GM19351 (cell line): Measurements from ENCODE around the gene LAMA3.

Source experiments
- ATAC-seq: cut with Tn5 transposase; IDR thresholded peaks from one replicate; pipeline ENCODE4 v1.9.1; 2021; ENCODE audit warnings: mild to moderate bottlenecking, moderate library complexity; ENCODE audit not compliant: unreplicated experiment

LAMA3 gene

DNA sequence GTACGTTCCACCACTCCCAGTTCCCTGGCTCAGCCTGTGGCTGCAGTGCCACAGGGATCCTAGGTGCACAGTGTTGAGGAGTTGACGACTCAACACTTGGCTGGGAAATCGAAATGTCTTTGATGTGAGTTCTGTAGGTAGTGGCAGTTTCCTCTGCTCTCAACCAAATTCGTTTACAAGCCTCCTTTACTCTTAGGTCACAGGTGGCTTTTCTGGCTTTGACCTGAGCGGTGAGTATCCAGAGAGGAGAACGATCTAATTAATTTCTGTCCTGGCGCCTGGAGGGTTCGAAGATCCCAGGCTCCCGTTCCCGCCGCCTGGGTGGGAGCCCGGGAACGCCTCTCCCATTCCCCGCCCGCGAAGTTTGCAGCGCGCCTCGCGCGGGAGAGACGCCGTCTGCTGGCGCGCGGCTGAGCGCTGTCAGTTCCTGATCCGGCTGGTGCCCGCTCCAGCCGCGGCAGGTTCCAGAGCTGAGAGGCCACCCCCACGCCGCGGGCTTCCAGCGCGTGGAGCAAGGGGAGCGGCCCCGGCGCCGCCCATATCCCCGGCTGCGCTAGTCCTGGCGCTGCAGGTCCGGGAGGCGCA, at the start of gene LAMA3:
Gene LAMA3 (plus strand): TSS at position 423 of the 585 bp plus-strand sequence. CDS start 231 bp downstream, outside the sequence.
- no peak for ATAC-seq

DNA sequence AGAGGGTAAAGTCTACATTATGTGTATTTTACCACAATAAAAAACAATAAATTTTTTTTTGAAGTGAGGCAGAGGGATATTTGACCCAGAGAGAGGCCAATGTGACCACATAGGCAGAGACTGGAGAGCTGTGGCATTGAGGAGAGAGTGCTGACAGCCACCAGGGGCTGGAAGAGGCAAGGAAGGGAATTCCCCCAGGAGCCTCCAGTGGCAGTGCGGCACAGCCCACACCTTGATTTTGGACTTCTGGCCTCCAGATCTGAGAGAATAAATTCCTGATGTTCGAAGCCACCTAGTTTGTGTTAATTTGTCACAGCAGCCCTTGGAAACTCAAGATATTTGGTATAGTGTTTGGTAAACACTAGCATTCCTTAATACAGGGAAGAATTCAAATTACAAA, 49.2 kb upstream of the LAMA3 start:
- no peak for ATAC-seq

- ATAC-seq, result no peak
Observed at GRCh38 chr18:23641143-23641720, 48.0 kb upstream of the LAMA3 start.

DNA sequence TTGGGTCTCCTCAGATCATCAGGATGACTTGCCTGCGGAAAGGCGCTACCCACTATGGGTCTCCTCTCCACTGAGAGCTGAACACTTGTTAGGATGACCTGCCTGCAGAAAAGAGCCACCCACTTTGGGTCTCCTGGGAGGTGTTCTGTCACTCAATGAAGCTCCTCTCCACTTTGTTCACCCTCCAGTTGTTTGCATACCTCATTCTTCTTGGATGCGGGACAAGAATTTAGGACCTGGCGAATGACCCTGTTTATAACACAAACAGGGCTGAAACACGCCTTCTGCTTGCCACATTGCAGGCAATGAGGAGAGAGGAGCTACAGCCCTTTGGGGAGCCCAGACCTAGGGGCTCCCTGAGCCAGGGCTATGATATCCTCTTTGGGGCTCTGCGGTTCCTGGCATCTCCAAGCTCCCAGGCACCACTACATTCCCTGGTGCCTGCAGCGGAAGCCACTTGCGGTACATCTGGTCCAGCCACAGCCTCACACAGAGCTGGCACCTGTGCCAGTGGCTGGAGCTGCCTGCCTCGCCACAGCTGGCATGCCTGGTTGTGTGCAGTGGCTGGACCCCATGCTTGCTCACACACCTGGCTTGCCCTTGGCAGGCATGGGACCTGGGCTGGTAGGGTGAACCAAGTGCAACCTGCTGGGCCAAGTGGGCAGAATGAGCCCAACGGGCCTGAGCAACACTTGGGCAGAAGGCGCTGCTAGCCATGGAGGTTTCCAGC, 47.2 kb upstream of the LAMA3 start:
- no peak for ATAC-seq

- no peak for ATAC-seq
Observed at GRCh38 chr18:23643815-23644490, 45.3 kb upstream of the LAMA3 start.

DNA sequence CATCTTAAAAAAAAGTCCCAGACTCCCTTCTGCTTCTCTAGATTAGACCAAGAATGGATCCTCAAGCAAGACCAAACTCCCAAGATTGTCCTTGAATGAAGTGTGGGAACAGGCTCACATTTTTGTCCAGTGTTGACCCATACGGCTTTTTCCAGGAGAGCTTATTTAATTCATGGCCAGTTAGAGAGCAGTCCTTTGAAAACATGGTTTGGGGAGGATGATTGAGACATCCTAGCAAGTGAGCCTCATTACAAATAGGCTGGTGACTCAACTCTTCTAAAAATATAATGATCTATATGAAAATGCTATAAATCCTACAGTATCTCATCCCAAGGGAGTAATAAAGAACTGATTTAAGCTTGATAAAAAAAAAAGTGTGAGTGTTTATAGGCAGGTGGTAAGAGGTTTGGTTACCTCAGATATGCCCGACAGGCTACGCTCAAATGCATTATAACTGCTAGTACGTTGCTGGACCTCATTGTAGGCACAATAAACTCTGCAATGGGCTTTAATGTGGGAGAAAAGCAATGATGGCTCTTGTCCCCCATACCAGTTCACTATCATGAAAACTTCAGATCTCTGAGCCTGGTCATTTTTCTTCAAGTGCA, 43.6 kb upstream of the LAMA3 start:
- no peak for ATAC-seq

DNA sequence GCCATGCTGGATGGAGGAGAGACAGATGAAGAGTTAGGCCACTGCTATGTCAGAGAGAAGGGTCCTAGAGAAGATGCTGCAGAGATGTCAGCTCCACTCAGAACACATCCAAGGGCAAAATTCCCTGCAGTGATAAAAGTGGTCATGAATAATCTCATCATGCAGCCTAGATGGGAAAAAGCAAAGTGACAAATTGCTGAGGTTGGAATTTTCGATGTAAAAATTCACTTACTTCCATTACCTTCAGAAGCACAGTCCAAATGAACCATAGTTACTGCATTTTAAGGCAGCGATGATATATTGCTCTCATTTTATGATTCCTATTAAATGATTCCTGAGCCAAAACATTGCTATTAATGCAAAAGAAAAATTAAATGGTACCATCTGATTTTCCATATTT, 43.0 kb upstream of the LAMA3 start:
- no peak for ATAC-seq

DNA sequence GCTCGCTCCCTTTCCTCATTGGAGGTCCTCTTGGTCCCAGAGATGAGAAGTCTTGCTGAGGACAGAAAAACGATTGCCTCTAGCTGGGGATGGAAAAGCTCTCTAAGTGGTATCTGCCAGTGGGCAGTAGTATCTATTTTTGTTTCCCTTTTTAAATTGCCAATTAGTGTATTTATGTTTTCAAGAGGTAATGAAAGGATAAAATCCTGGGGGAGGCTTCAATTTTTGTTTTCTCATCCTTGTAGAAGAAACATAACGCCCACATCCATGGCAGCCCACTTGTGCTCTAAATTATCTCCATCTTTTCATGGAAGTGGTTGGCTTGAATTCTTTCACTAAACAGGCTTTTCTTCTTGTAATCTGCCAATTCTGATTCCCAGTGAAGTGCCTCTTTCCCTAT, 40.8 kb upstream of the LAMA3 start:
- no peak for ATAC-seq

DNA sequence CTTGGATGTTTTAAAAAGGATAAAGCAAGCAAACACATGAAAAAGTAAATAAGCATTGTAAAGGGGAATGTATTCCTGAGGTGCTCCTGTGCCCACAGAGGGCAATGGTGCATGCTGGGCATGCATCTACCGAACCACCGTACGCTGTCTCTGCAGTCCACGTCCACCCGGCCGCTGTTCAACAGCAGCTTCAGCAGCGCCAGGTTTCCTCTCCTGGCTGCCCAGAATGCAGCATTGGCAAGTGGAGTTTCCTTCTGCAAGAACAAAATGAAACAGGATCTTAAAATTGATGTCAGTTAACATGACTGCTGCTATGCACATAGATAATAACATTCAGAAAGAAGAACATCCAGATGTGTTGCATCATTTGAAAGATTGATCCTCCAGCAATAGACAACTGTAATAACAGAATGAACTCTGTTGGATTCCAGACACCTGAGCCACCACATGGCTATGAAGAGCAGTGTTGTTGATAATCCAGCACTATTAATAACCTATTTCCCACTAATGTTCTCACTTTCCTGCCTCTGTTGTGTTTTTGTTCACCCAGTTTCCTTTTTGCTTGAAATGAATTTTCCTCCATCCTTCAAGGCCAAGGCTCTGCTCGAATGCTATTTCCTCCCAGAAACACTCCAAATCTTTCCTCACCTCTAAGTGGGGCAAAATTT, 40.2 kb upstream of the LAMA3 start:
- no peak for ATAC-seq

DNA sequence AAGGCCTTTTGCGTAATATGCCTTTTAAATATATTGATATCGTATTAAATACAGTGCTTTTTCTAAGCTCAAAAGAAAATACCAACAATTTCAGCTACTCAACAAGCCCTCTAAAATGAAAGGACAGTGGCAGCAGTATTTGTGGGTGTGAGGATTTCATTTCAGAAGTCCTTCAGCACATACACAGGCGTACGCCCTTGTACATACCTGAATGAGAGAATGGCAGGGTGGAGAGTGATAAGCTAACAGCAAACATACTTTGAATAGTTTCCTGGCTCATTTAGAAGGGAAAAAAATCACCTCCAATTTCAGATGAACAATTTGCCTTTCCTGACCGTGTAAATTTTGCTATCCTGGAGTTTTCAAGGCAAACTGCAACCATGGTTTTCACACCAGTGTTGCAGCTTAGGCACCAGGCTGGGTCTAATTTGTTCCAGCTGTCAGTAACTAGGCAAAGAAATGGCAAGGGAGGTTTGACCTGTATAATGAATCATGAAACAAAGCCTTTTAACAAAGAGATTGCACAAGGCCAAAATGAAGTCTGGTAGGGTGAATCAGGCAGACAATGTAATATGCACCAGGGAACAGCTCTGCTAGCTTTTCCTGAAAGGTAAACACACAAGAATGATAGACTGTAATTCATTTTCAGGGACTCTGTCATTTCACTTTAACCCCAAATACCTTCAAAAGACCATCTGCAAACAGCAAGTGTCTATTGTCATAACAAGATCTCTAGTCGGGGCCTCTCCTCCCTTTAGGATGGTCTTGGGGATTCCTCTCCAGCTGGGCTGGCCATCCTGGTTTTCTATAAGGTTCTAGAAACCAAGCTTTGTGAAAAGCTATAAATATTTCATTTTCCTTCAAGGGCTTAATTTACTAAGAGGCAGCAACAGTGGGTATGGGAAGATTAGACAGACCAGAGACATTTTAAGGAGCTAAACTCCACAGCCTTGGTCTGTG, 38.0 kb upstream of the LAMA3 start:
- no peak for ATAC-seq

- no peak for ATAC-seq
Observed at GRCh38 chr18:23652232-23652631, 37.0 kb upstream of the LAMA3 start.

GRCh38 chr18:23658285-23658684, 31.0 kb upstream of the LAMA3 start:
- ATAC-seq, result no peak

- no peak for ATAC-seq
Observed at GRCh38 chr18:23661735-23662308, 27.4 kb upstream of the LAMA3 start.

DNA sequence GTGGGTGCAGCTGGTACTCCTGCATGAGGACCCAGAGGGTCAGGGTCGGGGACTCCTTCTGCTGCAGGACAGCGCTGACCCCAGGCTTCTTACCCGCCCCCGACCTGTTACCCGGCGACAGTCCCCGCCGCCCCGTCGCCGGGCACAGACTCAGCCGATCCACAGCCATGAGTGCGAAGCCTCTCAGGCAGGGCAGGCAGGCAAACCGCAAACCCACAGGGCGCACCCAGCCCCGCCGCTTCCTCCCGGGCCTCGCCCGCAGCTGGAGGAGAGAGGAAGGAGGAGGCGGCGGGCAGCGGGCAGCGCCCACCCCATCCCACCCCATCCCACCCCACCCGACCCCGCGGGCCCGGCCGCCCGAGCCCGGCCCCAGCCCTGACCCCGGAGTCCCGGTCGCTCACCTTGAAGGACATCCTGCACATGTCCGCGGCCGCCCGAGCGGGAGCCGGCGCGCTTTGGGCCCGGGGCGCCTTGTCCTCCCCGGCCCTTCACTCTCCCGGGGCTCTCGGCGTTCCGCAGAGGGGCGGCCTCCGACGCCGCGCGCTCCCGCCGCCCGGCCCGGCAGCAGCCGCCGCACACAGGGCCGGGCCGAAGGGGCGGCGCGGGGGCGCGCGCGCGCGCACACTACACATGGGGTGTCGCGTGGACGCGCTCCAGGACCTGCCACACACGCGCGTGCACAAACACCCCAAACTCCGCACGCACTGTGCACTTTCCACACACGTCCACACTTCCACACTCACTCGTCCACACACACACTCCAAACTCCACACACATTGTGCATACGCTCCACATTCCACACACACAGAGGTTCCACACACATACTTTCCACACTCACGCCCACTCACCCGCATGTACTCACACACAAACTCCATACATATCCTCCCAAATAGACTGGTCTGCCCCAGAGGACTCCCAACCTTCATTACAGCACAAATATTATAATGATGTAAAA, 26.7 kb upstream of the LAMA3 start, which contains the start of gene ANKRD29:
Gene ANKRD29 (minus strand): TSS at position 603 of the 955 bp plus-strand sequence. CDS start 181 bp downstream, at position 422.
- ATAC-seq, result no peak

- ATAC-seq, result no peak
Observed at GRCh38 chr18:23664674-23665073, 24.6 kb upstream of the LAMA3 start.

DNA sequence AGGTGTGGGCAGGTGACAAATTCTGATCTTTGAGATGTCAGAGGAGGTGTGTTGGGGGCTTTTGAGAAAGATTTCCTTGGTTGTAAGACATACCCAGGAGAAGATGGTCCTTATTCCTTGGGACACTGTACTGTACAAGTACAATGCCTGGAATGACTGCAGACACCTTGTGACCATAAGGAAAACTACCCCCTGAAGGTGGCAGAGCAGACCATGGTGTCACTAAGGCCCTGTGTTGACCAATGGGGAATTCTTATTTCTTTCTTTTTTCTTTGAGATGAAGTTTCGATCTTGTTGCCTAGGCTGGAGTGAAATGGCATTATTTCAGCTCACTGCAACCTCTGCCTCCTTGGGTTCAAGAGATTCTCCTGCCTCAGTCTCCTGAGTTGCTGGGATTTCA, 22.1 kb upstream of the LAMA3 start:
- ATAC-seq, result no peak

DNA sequence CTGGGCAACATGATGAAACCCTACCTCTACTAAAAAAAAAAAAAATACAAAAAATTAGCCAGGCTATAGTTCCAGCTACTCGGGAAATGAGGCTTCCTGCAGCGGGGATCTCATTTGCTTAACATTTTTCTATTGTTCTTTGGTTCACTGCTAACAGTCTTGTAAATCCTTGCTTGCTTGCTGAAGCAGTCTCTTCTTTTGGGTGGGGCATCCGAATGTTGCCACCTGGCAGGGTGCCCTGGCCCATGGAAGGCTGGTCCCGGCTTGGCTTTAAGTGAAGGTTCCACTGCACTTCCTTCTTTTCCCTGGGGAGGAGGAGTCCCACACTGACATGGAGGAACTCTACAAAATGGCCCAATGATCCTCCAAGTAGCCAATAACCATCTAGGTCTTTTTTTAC, 20.5 kb upstream of the LAMA3 start:
- ATAC-seq, result no peak

DNA sequence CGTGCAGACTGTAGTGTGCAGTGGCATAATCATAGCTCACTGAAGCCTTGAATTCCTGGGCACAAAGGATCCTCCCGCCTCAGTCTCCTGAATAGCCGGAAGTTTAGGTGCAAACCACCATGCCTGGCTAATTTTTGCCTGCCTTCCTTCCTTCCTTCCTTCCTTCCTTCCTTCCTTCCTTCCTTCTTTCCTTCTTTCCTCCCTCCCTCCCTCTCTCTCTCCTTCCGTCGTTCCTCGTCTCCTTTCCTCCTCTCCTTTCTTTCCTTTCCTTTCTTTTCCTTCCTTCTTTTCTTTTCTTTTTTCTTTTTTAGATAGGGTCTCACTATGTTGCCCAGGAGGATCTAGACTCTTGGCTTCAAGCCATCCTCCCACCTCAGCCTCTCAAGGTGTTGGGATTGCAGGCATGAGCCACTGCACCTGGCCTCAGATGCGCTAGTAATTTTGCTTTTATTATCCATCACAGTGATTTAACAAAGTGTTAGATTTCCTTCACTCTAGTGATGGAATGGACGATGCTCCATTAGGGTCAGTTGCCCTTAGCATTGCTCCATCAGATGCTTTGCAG, 20.0 kb upstream of the LAMA3 start:
- no peak for ATAC-seq
